ENCODE data around the gene RASSF4.
"Not testable (repeated sequence)": the region's sequence is repeated elsewhere in the genome, so short reads cannot be mapped to it uniquely, and the experiment has no call there.

Gene RASSF4

DNA sequence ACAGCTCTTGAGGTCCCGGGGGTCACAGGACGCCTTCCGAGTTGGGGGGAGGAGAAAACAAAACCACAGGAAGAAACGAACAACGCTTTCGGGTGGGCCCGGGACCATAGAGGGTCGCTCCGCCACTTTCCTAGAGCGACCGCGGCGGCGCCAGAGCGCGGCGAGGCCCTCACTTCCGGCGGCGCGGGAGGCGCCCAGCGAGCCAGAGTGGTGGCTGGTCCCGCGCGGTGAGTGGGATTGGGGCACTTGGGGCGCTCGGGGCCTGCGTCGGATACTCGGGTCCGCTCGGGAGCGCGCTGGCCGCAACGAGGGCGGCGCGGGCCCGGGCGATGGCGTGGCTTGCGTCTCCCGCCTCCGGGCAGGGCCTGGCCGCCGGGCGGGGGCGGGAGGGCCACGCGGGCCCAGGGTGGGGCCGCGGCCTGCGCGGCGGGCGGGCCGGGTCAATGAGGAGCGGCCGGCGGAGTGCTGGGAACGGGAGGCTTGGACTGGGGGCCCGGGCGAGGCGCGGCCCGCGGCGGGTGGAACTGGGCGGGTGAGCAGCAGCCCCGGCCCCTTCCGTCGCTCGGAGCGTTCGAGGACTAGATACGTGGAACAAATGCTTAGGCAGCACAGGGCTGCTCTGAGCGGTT, 41.3 kb downstream of the RASSF4 start, which contains the start of gene ZNF22:
Gene ZNF22, plus strand, starts transcription at position 172 of the 629 bp plus-strand sequence. CDS start 2,446 bp downstream, outside the sequence.
- in situ Hi-C loops (cut with HindIII; ENCODE audit: low sequenced_read_pairs): no loop called here

DNA sequence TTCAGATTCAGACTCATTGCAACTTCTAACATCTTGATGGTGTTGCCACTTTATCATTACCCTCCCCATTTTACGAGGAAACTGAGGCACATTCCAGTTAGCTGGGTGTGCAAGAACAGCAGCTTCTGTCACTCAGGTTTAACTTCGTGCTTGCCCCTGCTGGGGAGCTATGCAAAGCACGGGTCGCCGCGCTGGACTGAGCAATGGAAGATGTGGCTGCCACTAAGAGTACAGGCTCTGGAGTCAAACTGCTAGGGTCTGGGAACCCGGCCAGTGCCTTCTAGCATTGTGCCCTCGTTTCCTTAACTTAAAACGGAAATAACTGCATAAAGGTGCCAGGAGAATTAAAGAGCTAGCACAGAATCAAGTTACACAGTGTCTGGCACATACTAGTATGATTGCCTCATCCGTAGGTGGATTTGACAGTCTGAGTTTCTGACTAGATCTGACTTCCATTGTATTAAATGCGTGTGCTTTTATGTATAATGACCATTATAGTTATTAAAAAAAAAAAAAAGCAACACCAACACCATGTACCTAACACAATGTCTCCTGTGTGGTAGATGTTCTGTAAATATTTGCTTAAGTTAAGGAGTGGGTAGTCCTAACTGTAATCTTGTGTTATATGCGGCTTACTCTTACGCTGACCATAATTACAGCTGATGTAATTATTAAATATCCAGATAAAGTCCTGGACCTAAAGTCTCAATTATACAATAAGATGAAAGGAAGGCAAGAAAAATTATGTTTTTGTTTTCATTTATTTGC, 42.0 kb downstream of the RASSF4 start:
- in situ Hi-C loops (cut with HindIII; ENCODE audit: low sequenced_read_pairs): no loop called here

DNA sequence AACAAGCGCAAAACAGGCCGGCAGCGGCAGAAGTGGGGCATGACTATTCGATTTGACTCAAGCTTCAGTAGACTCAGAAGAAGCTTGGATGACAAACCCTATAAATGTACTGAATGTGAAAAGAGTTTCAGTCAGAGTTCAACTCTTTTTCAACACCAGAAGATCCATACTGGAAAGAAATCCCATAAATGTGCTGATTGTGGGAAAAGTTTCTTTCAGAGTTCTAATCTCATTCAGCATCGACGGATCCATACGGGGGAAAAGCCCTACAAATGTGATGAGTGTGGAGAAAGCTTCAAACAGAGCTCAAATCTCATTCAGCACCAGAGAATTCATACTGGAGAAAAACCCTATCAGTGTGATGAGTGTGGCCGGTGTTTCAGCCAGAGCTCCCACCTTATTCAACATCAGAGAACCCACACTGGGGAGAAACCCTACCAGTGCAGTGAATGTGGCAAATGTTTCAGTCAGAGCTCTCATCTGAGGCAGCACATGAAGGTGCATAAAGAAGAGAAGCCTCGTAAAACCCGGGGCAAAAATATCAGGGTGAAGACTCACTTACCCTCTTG, 43.9 kb downstream of the RASSF4 start:
- in situ Hi-C loops (cut with HindIII; ENCODE audit: low sequenced_read_pairs): no loop called here

DNA sequence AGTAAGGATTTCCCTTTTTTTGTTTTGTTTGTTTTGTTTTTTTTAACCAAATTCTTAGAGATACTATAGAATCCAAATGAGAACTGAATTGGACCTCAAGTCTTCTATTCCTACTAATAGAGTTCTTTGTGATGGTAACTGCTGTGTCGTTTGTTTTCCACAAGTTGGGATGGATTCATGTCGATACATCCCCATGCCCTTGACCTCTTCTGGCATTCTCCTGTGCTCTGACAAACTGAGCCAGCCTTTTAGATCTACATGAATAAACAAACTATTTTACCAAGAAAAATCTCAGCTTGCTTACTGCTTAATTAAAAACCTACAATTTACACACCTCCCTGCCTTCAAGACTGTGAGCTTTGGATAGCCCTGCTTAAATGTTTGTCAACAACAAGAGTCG, 45.1 kb downstream of the RASSF4 start:
- in situ Hi-C loops (cut with HindIII; ENCODE audit: low sequenced_read_pairs): no loop called here

DNA sequence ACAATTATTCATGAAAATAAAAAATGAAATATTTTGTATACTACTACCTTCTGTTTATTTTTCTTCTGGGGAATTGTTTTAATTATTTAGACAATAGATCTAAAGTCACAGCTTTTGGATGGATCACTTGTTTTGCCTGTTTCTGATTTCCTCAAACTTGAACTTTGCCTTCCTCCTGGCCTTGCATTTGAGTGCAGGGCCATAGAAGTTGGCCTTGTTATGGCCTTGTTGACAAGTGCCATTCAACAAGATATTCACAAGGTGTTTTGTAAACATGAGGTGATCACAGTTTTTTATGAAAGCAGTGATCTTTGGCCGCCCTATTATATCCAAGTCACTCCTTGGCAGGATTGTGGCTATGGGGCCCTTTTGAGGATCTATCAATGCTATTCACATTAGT, 45.7 kb downstream of the RASSF4 start:
- in situ Hi-C loops (cut with HindIII; ENCODE audit: low sequenced_read_pairs): no loop called here

DNA sequence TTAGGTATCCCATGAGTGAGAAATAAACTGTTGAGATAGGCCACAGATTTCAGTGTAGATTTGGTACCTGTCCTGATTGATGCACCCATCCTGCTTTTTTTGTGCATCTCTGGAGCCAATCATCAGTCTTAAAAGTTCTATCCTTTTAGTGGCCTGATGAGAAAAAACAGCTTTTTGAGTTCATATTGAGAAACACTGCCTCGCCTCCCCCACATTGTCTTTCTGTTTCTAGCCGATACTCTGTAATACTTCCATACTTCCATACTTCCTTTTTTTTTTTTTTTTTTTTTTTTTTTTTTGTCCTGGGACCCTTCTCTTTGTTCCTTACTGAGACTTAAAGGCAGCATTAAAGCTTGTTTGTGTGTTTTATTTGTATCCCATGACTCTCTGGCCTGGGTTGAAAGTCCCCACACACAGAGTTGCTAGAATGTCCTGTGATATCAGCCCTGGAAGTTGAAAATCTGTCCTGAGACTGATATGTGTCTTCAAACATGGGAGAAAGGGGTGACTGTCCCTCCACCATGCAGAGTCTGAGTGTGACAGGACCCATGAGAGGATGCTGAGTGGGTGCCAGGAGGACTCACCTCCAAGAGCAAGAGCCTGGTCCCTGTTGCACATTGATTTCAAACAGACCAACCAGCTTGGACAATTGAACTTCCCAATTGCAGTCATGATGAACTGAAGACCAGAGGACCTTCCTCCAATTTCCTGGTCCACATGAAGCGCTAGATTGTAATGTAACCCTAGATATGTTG, 46.9 kb downstream of the RASSF4 start:
- in situ Hi-C loops (cut with HindIII; ENCODE audit: low sequenced_read_pairs): no loop called here

DNA sequence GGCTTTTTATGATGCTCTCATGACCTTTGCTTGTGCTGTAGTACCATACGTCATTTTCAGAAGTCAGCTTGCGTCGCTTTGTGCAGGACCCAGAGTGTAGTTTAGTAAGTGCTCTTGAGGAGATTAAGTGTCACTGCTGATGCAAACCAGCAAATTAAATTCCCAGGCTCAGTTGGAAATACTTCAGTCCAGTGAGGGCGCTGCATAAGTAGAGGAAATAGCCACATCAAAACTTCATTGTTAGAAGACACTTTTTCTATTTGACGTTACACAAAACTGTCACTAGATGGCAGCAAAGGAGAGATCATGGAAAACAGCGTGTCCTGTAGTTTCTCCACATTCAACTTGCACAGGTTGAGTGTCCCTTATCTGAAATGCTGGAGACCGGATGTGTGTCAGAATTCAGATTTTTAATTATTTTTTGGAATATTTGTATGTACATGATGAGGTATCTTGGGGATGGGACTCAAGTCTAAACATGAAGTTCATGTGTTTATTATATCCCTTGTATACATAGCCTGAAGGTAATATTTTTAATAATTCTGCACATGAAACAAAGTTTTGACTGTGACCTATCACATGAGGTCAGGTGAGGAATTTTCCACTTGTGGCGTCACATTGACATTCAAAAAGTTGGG, 49.0 kb downstream of the RASSF4 start:
- in situ Hi-C loops (cut with HindIII; ENCODE audit: low sequenced_read_pairs): no loop called here

DNA sequence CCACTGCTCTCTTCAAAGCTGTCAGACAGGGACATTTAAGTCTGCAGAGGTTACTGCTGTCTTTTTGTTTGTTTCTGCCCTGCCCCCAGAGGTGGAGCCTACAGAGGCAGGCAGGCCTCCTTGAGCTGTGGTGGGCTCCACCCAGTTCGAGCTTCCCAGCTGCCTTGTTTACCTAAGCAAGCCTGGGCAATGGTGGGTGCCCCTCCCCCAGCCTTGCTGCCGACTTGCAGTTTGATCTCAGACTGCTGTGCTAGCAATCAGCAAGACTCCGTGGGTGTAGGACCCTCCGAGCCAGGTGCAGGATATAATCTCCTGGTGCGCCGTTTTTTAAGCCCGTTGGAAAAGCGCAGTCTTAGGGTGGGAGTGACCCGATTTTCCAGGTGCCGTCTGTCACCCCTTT, 55.0 kb downstream of the RASSF4 start:
- in situ Hi-C loops (cut with HindIII; ENCODE audit: low sequenced_read_pairs): not testable (repeated sequence)

DNA sequence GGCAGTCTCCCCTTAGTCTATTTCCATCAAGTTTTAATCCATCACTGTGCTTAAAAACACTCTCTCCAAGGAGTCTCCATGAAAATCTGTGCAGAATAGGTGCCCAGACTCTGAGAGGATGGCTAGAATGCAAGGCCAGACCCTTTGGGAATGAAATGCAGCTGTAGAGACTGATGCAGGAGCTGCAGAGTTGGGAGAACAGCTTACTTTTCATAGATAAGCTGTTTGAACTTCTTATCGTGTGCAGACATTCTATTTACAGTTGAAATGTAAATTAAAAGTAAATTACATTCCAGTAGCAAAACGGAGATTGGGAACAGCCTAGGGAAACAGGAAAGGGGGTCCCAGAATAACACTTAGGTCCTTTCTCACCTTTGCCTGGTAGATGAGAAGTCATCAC, 56.0 kb downstream of the RASSF4 start:
- in situ Hi-C loops (cut with HindIII; ENCODE audit: low sequenced_read_pairs): no loop called here

DNA sequence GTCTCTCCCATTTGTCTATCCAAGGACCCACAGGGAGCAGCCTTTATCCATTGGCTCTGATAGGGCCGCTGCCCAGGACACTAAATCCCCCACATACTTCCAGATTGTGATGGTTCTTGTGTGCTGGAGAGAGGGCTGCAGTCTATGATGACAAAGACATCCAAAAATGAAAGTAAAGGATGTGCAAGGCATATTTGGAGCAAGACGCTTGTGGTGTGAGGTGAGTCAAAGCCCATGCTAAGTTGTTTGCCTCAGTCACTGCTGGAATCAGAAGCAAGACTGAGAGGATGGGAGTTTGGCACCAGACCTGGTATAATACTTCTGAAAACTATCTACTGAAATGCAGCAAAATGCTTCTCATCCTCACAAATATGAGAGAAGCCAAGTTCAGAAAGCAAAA, 63.8 kb downstream of the RASSF4 start:
- in situ Hi-C loops (cut with HindIII; ENCODE audit: low sequenced_read_pairs): no loop called here

DNA sequence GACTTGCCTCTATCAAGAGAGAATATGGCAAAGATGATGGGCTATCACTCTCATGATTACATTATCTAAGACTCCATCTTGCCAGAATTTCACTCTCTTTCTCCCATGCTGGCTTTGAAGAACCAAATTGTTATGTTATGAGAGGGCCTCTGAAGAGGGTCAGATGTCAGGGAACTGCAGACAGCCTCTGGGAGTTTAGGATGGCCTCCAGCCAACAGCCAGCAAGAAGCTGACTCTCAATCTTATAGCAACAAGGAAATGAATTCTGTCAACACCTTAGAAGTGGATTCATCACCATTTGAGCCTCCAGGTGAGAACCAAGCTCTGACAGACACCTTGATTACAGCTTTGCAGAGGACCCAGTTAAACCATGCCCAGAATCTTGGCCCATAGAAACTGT, 74.7 kb downstream of the RASSF4 start:
- in situ Hi-C loops (cut with HindIII; ENCODE audit: low sequenced_read_pairs): no loop called here

DNA sequence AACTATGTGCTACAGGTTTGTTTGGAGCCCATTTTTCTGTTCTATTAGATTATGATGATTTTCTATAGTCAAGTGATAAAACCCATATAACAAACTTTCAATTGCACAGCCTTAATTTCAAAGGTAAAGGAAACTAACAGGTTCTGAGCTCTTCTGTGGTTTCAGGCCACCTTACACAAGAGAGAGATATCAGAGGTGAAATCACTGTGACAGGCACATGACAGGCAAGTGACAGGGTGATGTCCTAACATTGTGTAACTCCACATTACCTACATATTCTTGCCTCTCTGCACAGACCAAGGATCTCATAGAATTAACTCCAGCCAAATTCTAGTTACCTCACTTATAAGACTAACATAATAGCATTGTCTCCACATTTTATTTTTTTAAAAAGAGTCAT, 76.1 kb downstream of the RASSF4 start:
- in situ Hi-C loops (cut with HindIII; ENCODE audit: low sequenced_read_pairs): no loop called here

DNA sequence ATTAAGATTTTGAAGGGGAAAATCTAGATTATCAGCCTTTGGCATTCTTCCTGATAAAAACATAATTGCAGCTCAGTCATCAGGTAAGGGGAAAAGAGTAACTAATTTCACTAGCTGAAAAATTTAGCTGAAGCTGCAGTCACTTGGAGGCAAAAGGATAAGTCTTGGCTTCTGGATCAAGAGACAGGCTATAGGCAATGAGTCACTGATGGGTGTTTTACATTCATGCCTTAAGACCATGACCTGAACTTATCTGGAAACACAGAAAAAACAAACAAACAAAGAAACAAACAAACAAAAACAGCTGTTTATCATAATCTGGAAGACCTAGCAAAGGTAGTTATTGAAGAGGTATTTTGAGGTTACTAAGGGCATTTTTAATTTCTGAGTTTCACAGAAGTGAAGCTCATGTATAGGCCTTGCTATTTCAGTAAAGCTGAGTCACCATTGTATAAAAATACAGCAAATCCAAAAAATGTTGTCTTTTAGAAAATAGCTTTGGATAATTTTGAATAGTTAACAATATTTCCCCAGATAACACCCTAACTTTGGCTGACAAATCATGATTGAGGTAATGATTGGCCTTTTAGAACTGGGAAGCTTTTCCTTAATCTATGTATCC, 81.4 kb downstream of the RASSF4 start:
- in situ Hi-C loops (cut with HindIII; ENCODE audit: low sequenced_read_pairs): no loop called here

DNA sequence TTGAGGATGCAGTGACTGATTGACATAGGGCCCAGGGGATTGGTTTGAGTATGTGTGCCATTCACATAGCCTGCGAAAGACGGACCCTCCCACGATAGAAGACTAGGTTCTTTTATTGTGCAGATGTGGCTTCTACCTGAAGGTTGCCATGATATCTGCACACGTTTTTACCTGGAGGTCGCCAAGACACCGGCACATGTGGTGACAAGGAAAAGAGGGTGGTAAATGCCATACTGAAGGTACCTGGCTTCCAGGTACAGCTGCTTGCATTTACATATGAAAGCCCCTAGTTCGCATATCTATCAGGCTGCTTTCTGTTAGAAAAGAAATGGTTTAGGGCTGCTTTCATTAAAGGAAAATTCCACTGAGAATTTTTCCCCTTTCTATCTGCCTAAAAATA, 84.7 kb downstream of the RASSF4 start:
- in situ Hi-C loops (cut with HindIII; ENCODE audit: low sequenced_read_pairs): no loop called here
